Upper lobe of left lung (tissue), 6 donors: ENCODE measurements around the gene CYBA. TPM values are rescaled to one million over a fixed set of nuclear protein-coding genes. Genes with fewer than 3 reads are reported as not detected.

Experiments used
- ATAC-seq, 2 donors: fragments of 200-7000 bp; cut with Tn5 transposase; one replicate each; pipeline ENCODE4 v1.9.1; 2022; ENCODE audit warnings: mild to moderate bottlenecking in 2 of 2, moderate library complexity in 2 of 2; ENCODE audit not compliant: low FRiP score in 2 of 2
- DNase-seq, 2 donors: peaks; one replicate each; pipeline ENCODE4 v3.0.0-alpha.2; 2019 to 2020
- H3K27ac ChIP-seq, 4 donors: fragments of 200-600 bp; sonication (generic); one replicate each; pipeline ENCODE4 v1.5.1; 2016 to 2019
- H3K27me3 ChIP-seq, 4 donors: fragments of 200-600 bp; sonication (generic); one replicate each; pipeline ENCODE4 v1.5.1; 2017 to 2019
- H3K36me3 ChIP-seq, 4 donors: fragments of 200-600 bp; sonication (generic); one replicate each; pipeline ENCODE4 v1.5.1; 2016 to 2019
- H3K4me1 ChIP-seq, 4 donors: fragments of 200-600 bp; sonication (generic); one replicate each; pipeline ENCODE4 v1.5.1; 2018 to 2019
- H3K4me3 ChIP-seq, 4 donors: fragments of 200-600 bp; sonication (generic); one replicate each; pipeline ENCODE4 v1.5.1; 2017 to 2019; ENCODE audit warnings: mild to moderate bottlenecking in 2 of 4, moderate library complexity in 1 of 4
- H3K9me3 ChIP-seq, 4 donors: fragments of 200-600 bp; sonication (generic); one replicate each; pipeline ENCODE4 v1.5.1; 2018 to 2019
- EP300 ChIP-seq, 4 donors: sonication (generic); formaldehyde crosslinking; IDR thresholded peaks; one replicate each; pipeline ENCODE4 v1.5.1; 2017; ENCODE audit warnings: antibody characterized with exemption in 4 of 4, control low read depth in 2 of 4
- POLR2A ChIP-seq, 4 donors: fragments of 450-650 bp; IDR thresholded peaks; one replicate each; pipeline ENCODE4 v1.5.1; 2016 to 2017; ENCODE audit warnings: antibody characterized with exemption in 4 of 4, mild to moderate bottlenecking in 2 of 4
- POLR2AphosphoS5 ChIP-seq, 2 donors: sonication (generic); formaldehyde crosslinking; IDR thresholded peaks; one replicate each; pipeline ENCODE4 v1.5.1; 2017; ENCODE audit warnings: antibody characterized with exemption in 2 of 2
- WGBS, 2 donors: methylation state at CpG; one replicate each; pipeline ENCODE4 v1.1.5; 2017 to 2018; 5-methylcytosine and 5-hydroxymethylcytosine counted together
- total RNA-seq, 6 donors: library from RNA; depleted of rRNA in 4 of 6; stranded (reverse); fragments of >200 nt in 4 of 6; gene quantifications; one replicate each; pipeline versions ENCODE4 v1.1.0 to v1.2.1, GENCODE V29; 2016 to 2021
- TF ChIP-seq, protein P1 (sequence below), 6 experiments: fragments of 450-650 bp in 4 of 6; fragments of 200-600 bp in 2 of 6; sonication (generic) in 2 of 6; IDR thresholded peaks; one replicate each; pipeline ENCODE4 v1.5.1; 2016 to 2019; ENCODE audit warnings: antibody characterized with exemption in 6 of 6
- donor health status: DM: no; HTN: no; CAD: no; lungs with moderate emphysema.
- donor health status: DM: no; HTN: yes; CAD: no; lungs with severe emphysema.

CYBA gene
- total RNA-seq, 6 donors from 2014 or later = 213 to 472 (median 322) TPM

DNA sequence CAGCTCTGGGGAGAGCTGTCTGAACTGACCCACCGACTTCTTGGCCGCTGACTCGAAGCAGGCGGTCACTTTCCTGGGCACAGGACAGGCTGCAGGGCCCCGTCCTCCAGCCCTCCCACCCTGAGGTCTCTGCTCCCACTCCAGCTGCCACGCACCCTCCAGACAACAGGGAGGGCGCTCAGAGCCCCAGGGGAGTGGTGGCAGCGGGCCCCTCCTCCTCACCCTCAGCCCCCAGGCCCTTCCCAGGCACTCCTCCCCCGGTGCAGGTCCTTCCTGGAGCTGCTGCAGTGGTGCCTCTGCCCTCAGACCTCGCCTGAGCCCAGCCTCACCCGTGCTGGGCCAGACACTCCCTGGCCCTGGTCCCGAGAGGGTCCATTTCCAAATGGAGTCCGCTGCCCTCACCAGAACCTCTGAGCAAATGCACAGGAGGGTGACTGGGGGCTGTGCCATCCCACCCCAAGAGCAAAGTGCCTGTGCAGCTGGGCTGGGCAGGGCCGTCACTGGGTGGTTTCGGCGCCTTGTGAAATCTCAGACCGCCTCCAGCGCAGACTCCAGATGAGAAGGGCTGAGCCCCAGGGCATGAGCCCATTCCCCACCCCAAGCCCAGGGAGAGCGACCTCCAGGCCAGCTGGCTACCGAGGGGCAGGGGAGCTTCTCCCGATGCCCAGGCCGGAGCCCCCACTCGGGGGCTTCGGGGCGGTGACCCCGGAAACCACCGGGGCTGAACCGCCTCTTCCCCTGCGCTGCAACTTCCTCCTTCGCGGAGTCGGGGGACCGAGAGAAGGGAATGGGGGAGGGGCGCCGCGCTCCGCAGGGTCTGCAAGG is 717 bp downstream of the CYBA start:
- 4 to 17% methylated on average over 22 to 29 of the region's 37 CpGs for WGBS, 2 donors
- H3K27me3 ChIP-seq = no peaks in the 10 kb centered on the region
- TF ChIP-seq EP300 (IDR thresholded peaks at IDR 0.05) = no peak
- TF ChIP-seq, protein P1, sequence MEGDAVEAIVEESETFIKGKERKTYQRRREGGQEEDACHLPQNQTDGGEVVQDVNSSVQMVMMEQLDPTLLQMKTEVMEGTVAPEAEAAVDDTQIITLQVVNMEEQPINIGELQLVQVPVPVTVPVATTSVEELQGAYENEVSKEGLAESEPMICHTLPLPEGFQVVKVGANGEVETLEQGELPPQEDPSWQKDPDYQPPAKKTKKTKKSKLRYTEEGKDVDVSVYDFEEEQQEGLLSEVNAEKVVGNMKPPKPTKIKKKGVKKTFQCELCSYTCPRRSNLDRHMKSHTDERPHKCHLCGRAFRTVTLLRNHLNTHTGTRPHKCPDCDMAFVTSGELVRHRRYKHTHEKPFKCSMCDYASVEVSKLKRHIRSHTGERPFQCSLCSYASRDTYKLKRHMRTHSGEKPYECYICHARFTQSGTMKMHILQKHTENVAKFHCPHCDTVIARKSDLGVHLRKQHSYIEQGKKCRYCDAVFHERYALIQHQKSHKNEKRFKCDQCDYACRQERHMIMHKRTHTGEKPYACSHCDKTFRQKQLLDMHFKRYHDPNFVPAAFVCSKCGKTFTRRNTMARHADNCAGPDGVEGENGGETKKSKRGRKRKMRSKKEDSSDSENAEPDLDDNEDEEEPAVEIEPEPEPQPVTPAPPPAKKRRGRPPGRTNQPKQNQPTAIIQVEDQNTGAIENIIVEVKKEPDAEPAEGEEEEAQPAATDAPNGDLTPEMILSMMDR (IDR thresholded peaks at IDR 0.05) = no peak
- TF ChIP-seq POLR2AphosphoS5 (IDR thresholded peaks at IDR 0.05) = no peak
- TF ChIP-seq POLR2A (IDR thresholded peaks at IDR 0.05) = no peak
- peaks cover 16 to 47% (median 28%) of the 10 kb centered on the region in 4 donors for H3K4me1 ChIP-seq
- ATAC-seq = peak; percentile 12 to 73
- peaks cover 0 to 37% (median 25%) of the 10 kb centered on the region in 4 donors for H3K36me3 ChIP-seq
- peak; percentile 59 to 78 for DNase-seq
- H3K4me3 ChIP-seq = peak overlapping the region; percentile 71 to 91 (median 86)
- peak overlapping the region; percentile 87 to 97 (median 92) for H3K27ac ChIP-seq
- H3K9me3 ChIP-seq = no peaks in the 10 kb centered on the region

DNA sequence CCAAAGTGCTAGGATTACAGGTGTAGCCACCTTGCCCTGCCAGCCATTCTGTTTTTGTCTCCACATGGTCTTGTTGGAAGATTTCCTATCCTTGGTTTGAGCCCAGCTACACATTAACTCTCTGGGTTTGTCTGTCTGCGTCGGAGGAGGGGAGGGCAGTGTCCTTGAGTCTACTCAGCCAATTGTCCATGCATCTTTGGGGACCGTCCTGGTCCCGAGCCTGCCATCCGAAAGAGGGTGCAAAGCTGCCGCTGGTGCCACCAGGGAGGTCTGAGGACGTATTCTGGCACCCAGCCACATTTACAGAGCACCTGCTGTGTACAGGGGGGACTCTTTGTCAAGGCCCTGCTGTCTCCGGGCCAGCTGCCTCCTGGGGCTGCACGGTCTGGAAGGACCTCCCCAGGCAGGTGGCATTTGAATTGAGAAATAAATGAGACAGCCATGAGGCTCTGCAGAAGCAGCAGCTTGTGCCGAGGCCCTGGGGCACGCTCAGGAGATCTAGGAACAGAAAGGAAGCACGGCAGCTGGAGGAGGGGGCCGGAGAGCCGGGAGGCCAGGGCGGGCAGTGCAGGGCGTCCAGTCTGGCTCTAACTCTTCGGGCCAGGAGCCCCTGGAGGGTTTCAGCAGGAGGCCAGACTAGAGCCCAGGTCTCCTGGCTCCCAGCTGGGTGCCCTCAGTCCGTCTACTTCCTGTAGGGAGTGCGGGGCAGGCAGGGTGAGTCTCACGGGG is 1.5 kb downstream of the CYBA start:
- TF ChIP-seq, protein P1 (IDR thresholded peaks at IDR 0.05) = no peak
- no peak for TF ChIP-seq EP300 (IDR thresholded peaks at IDR 0.05)
- TF ChIP-seq POLR2AphosphoS5 (IDR thresholded peaks at IDR 0.05) = no peak
- no peak for TF ChIP-seq POLR2A (IDR thresholded peaks at IDR 0.05)
- Histone ChIP-seq H3K27ac (peak overlapping the region; percentile 87 to 97 (median 92)), H3K4me3 (peak overlapping the region; percentile 71 to 91 (median 86)), H3K9me3 (no peaks in the 10 kb centered on the region), H3K27me3 (no peaks in the 10 kb centered on the region), H3K4me1 (peaks cover 16 to 47% (median 28%) of the 10 kb centered on the region in 4 donors), H3K36me3 (peaks cover 0 to 29% (median 17%) of the 10 kb centered on the region in 4 donors)
- DNase-seq = peak in 1 of 2 donors; percentile 73
- no peak for ATAC-seq
- 76 to 87% methylated on average over 16 to 20 of the region's 20 CpGs for WGBS, 2 donors

DNA sequence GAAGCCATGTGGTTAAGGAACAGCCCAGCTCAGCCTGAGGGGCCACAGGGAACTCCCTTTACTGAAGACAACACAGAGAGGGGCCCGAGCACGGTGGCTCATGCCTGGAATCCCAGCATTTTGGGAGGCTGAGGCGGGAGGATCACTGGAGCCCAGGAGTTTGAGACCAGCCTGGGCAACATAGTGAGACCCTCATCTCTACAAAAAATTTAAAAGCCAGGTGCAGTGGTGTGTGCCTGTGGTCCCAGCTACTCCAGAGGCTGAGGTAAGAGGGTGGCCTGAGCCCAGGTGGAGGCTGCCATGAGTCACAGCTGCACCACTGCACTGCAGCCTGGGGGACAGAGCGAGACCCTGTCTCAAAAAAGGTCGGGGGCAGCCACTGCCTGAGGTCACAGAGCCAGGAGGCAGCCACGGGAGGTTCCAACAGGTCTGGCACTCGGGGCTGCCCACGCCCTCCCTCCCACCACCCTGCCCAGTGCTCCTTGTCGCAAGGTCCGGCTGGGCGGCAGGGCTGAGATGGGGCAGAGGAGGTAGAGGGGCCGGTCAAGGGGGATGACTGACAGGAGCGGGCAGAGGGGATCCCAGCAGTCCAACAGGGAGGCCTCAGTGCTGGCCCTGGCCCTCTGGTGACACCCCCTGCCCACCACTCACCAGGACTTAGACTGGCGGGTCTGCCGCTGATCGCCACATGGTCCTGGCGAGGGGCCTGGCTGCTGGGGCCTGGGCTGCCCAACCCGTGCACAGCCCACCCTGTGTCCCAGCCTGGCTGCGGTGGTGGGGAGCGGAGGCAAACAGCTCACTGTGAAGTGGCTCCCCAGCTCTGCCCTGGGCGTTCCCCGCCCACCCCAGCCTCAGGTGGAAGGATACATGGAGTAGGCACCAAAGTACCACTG is 3.4 kb downstream of the CYBA start:
- ATAC-seq (no peak), DNase-seq (peak in 1 of 2 donors; percentile 76)
- peaks cover 0 to 30% (median 15%) of the 10 kb centered on the region in 4 donors for H3K36me3 ChIP-seq
- 86 to 90% methylated on average over 7 to 19 of the region's 22 CpGs for WGBS, 2 donors
- no peak for TF ChIP-seq POLR2A (IDR thresholded peaks at IDR 0.05)
- no peak for TF ChIP-seq EP300 (IDR thresholded peaks at IDR 0.05)
- no peak for TF ChIP-seq POLR2AphosphoS5 (IDR thresholded peaks at IDR 0.05)
- TF ChIP-seq, protein P1 (IDR thresholded peaks at IDR 0.05) = no peak
- H3K27ac ChIP-seq = no peak overlapping the region
- no peaks in the 10 kb centered on the region for H3K27me3 ChIP-seq
- H3K9me3 ChIP-seq = no peaks in the 10 kb centered on the region
- H3K4me1 ChIP-seq = peaks cover 16 to 47% (median 28%) of the 10 kb centered on the region in 4 donors
- no peak overlapping the region for H3K4me3 ChIP-seq

DNA sequence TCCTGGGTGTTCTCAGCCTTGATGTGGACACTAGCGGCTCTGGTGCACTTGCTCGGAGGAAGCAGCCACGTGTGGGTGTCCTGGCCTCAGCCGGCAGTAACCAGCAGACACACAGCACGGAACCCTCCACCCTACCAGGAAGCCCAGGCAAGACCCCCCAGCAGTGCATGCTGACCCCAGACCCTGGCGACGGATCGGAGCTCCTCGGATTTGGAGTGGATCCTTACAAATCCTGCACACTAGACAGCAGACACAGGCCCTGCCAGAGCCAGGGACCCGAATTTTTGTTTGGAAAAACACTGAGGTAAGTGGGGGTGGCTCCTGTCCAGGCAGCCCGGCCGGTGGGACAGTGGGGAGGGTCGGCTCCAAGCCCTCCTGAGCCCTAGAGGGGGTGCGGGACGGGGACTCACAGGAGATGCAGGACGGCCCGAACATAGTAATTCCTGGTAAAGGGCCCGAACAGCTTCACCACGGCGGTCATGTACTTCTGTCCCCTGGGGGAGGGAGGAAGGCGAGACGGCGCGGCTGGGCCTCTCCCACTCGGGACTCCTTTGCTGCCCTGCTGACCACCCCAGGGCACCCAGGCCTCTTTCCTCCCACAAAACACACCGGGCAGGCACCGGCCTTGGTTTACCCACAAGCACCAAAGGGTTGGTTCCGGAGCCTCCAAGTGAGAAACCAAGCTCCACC is 4.4 kb downstream of the CYBA start:
- Histone ChIP-seq H3K9me3 (no peaks in the 10 kb centered on the region), H3K27ac (no peak overlapping the region), H3K4me3 (no peak overlapping the region), H3K27me3 (no peaks in the 10 kb centered on the region), H3K36me3 (peaks cover 0 to 30% (median 15%) of the 10 kb centered on the region in 4 donors), H3K4me1 (peaks cover 11 to 42% (median 23%) of the 10 kb centered on the region in 4 donors)
- ATAC-seq (no peak), DNase-seq (peak in 1 of 2 donors; percentile 61)
- 89 to 94% methylated on average over 17 to 27 of the region's 28 CpGs for WGBS, 2 donors
- no peak for TF ChIP-seq EP300 (IDR thresholded peaks at IDR 0.05)
- TF ChIP-seq, protein P1 (IDR thresholded peaks at IDR 0.05) = no peak
